PC-3 (cell line): ENCODE results near the gene GRXCR1. TPM values are rescaled to one million over a fixed set of nuclear protein-coding genes. Genes with fewer than 3 reads are reported as not detected.

ENCODE experiments used
- ATAC-seq: fragments of 200-7000 bp; cut with Tn5 transposase; 2 replicates; pipeline ENCODE4 v1.9.1; 2020; ENCODE audit warnings: mild to moderate bottlenecking, moderate library complexity
- BruUV-seq: library from RNA; stranded (reverse); fragments of 400-500 nt; replicated peaks from 2 replicates; lab custom pipeline; 2021; lab: Mats Ljungman, UMichigan
- CTCF ChIA-PET: fragments of 300-600 bp; sonication (Branson Sonifier 250); formaldehyde crosslinking; loops from one replicate; lab custom pipeline; 2022; ENCODE audit warnings: antibody characterized with exemption; lab: Charles Lee
- POLR2A ChIA-PET: fragments of 300-600 bp; sonication (Branson Sonifier 250); formaldehyde crosslinking; loops from one replicate; lab custom pipeline; 2022; ENCODE audit warnings: antibody characterized with exemption; ENCODE audit not compliant: unreplicated experiment; lab: Charles Lee
- DNase-seq: peaks from one replicate; pipeline ENCODE4 v3.0.0-alpha.2; 2015
- H2AFZ ChIP-seq: fragments of 300-600 bp; sonication (generic); 2 replicates; pipeline ENCODE4 v1.6.0; 2016; ENCODE audit warnings: antibody characterized with exemption, low read length
- H3F3A ChIP-seq: fragments of 300-600 bp; sonication (generic); one replicate; pipeline ENCODE4 v1.6.0; 2017; ENCODE audit warnings: antibody characterized with exemption, low read length, control low read depth, mild to moderate bottlenecking; ENCODE audit not compliant: unreplicated experiment
- H3K27ac ChIP-seq: fragments of 300-600 bp; sonication (generic); 2 replicates; pipeline ENCODE4 v1.5.1; 2016; ENCODE audit warnings: mild to moderate bottlenecking, low read length
- H3K27me3 ChIP-seq: fragments of 300-600 bp; sonication (generic); 2 replicates; pipeline ENCODE4 v1.6.1; 2016; ENCODE audit warnings: low read length, mixed read lengths
- H3K36me3 ChIP-seq: fragments of 300-600 bp; sonication (generic); 2 replicates; pipeline ENCODE4 v1.6.1; 2016; ENCODE audit warnings: low read depth, mixed run types, low read length, mixed read lengths
- H3K4me1 ChIP-seq: fragments of 300-600 bp; sonication (generic); 2 replicates; pipeline ENCODE4 v1.5.1; 2016; ENCODE audit warnings: low read length; ENCODE audit not compliant: insufficient read depth
- H3K4me2 ChIP-seq: fragments of 300-600 bp; sonication (generic); 2 replicates; pipeline ENCODE4 v1.6.0; 2016; ENCODE audit warnings: low read length
- H3K4me3 ChIP-seq: fragments of 300-600 bp; sonication (generic); 2 replicates; pipeline ENCODE4 v1.5.1; 2016; ENCODE audit warnings: mild to moderate bottlenecking, low read length, mixed read lengths
- H3K79me2 ChIP-seq: fragments of 300-600 bp; sonication (generic); 2 replicates; pipeline ENCODE4 v1.6.1; 2017; ENCODE audit warnings: low read length, mixed read lengths
- H3K9ac ChIP-seq: fragments of 300-600 bp; sonication (generic); 2 replicates; pipeline ENCODE4 v1.6.0; 2016; ENCODE audit warnings: mild to moderate bottlenecking, low read length
- H3K9me2 ChIP-seq: fragments of 300-600 bp; sonication (generic); replicated peaks from 2 replicates; pipeline ENCODE4 v1.6.1; 2016; ENCODE audit warnings: mixed run types, low read length, mixed read lengths
- H3K9me3 ChIP-seq: fragments of 300-600 bp; sonication (generic); 2 replicates; pipeline ENCODE4 v1.6.1; 2016; ENCODE audit warnings: low read length, mixed read lengths
- H4K20me1 ChIP-seq: fragments of 300-600 bp; sonication (generic); 2 replicates; pipeline ENCODE4 v1.6.1; 2016; ENCODE audit warnings: low read length, mixed read lengths
- CTCF ChIP-seq: fragments of 300-600 bp; sonication (generic); conservative IDR thresholded peaks from 2 replicates; pipeline ENCODE4 v1.5.1; 2017; ENCODE audit warnings: antibody characterized with exemption, low read depth, mild to moderate bottlenecking, low read length
- EZH2 ChIP-seq: fragments of 300-600 bp; sonication (generic); IDR thresholded peaks from one replicate; pipeline ENCODE4 v1.6.1; 2017; ENCODE audit warnings: antibody characterized with exemption, mild to moderate bottlenecking, low read length; ENCODE audit not compliant: unreplicated experiment
- EZH2phosphoT487 ChIP-seq: fragments of 300-600 bp; sonication (generic); IDR thresholded peaks from 2 replicates; pipeline ENCODE4 v1.6.1; 2018; ENCODE audit warnings: mild to moderate bottlenecking, antibody characterized with exemption, low read length, borderline replicate concordance
- intact Hi-C: fragments of 100-400 bp; cut with micrococcal nuclease; formaldehyde crosslinking; loops from 2 replicates; pipeline ENCODE4 v1.9.0; 2023
- total RNA-seq: library from RNA; depleted of rRNA; stranded (reverse); fragments of >200 nt; gene quantifications from 2 replicates; pipeline ENCODE4 v1.2.3, GENCODE V29; 2014; rRNA removed

GRXCR1 gene
- total RNA-seq, 1 experiment from 2014 or later: not detected

DNA sequence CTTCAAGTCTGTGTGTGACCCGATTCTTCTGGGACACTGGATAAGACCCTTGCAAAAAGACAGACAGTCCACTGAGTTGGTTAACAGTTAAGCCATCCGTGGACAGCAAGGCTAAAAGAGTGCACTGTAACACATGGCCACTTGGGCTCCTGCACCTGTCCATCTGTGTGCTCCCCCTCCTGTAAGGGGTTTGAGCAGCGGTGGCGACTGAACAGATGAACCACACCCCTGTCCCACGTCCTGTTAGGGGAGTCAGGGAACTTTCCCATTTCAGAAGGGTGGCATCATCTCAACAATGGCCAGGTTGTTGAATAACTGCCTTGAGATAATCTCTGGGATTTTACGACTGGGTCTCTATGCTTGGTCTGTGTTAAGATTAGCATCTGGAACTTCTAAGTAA is 178.6 kb downstream of the GRXCR1 start:
- Histone ChIP-seq H3K27me3 (no peaks in the 10 kb centered on the region), H3K9me2 (no peaks in the 10 kb centered on the region), H2AFZ (no peak overlapping the region), H3K27ac (no peak overlapping the region), H3K79me2 (no peaks in the 10 kb centered on the region), H3F3A (no peaks in the 10 kb centered on the region), H3K4me3 (no peak overlapping the region), H4K20me1 (no peaks in the 10 kb centered on the region), H3K4me2 (no peak overlapping the region), H3K4me1 (peaks cover under 1% of the 10 kb centered on the region; the same call in 1 of the 2 replicates), H3K9ac (no peak overlapping the region), H3K36me3 (no peaks in the 10 kb centered on the region), H3K9me3 (no peaks in the 10 kb centered on the region)
- BruUV-seq: no TSS peak
- POLR2A ChIA-PET: no interaction called here
- TF ChIP-seq EZH2: no peak
- TF ChIP-seq CTCF: no peak
- TF ChIP-seq EZH2phosphoT487: no peak
- no peak for ATAC-seq
- CTCF ChIA-PET: no interaction called here
- intact Hi-C loops: no loop called here
- no peak for DNase-seq

Other genes with a start within 250 kb of the GRXCR1 start
- gene ATP8A1, start 235.6 kb upstream of the GRXCR1 start, total RNA-seq: 3.9 and 5.3 TPM in 2 replicates